Tibial nerve (tissue), 4 donors: ENCODE measurements around the gene ESYT2. TPM values are rescaled to one million over a fixed set of nuclear protein-coding genes. Genes with fewer than 3 reads are reported as not detected.
A peak's percentile ranks its signal among the peaks of the same experiment; 100 is the strongest.

Experiments
- DNase-seq, 2 donors: peaks; one replicate each; pipeline ENCODE4 v3.0.0-alpha.2; 2019; ENCODE audit warnings: low spot score in 2 of 2
- H3K27ac ChIP-seq, 4 donors: fragments of 200-600 bp; sonication (generic) in 3 of 4; one replicate each; pipeline ENCODE4 v1.5.1; 2017 to 2019; ENCODE audit warnings: mild to moderate bottlenecking in 1 of 4
- H3K27me3 ChIP-seq, 2 donors: fragments of 200-600 bp; sonication (generic) in 1 of 2; one replicate each; pipeline versions ENCODE4 v1.5.1 to v1.6.0; 2017 to 2019
- H3K36me3 ChIP-seq, 3 donors: fragments of 200-600 bp; sonication (generic); one replicate each; pipeline ENCODE4 v1.5.1; 2018 to 2019
- H3K4me1 ChIP-seq, 4 donors: fragments of 200-600 bp; sonication (generic) in 3 of 4; one replicate each; pipeline ENCODE4 v1.5.1; 2017 to 2019
- H3K4me3 ChIP-seq, 4 donors: fragments of 200-600 bp; sonication (generic) in 3 of 4; one replicate each; pipeline ENCODE4 v1.5.1; 2017 to 2019; ENCODE audit warnings: mild to moderate bottlenecking in 1 of 4, moderate library complexity in 1 of 4
- H3K9me3 ChIP-seq, 4 donors: fragments of 200-600 bp; sonication (generic) in 3 of 4; one replicate each; pipeline ENCODE4 v1.5.1; 2017 to 2019
- CTCF ChIP-seq, 5 experiments: fragments of 200-600 bp in 3 of 5; fragments of 450-650 bp in 2 of 5; sonication (generic) in 3 of 5; IDR thresholded peaks; one replicate each; pipeline ENCODE4 v1.5.1; 2016 to 2019; ENCODE audit warnings: antibody characterized with exemption in 5 of 5, mild to moderate bottlenecking in 3 of 5, moderate library complexity in 2 of 5
- EP300 ChIP-seq, 2 donors: sonication (generic); formaldehyde crosslinking; IDR thresholded peaks; one replicate each; pipeline ENCODE4 v1.6.1; 2017; ENCODE audit warnings: antibody characterized with exemption in 2 of 2, mild to moderate bottlenecking in 1 of 2
- POLR2A ChIP-seq, 2 donors: fragments of 450-650 bp; IDR thresholded peaks; one replicate each; pipeline ENCODE4 v1.6.1; 2017; ENCODE audit warnings: antibody characterized with exemption in 2 of 2, mild to moderate bottlenecking in 2 of 2, moderate library complexity in 2 of 2
- whole genome bisulfite sequencing, 2 donors: methylation state at CpG; one replicate each; pipeline ENCODE4 v1.1.5; 2018; 5-methylcytosine and 5-hydroxymethylcytosine counted together
- total RNA-seq, 4 donors: library from RNA; depleted of rRNA; stranded (reverse); fragments of >200 nt; gene quantifications; one replicate each; pipeline ENCODE4 v1.1.0, GENCODE V29; 2016

Gene ESYT2
- total RNA-seq, 4 donors from 2014 or later = 91.0 to 124 (median 114) TPM

GRCh38 chr7:158812684-158813083 lies 16.6 kb downstream of the ESYT2 start:
- Histone ChIP-seq H3K9me3 (no peaks in the 10 kb centered on the region), H3K4me1 (peaks cover 7 to 52% (median 42%) of the 10 kb centered on the region in 4 donors), H3K27ac (peak overlapping the region in 2 of 4 donors; percentile 47 to 87), H3K4me3 (no peak overlapping the region), H3K36me3 (peaks cover 0 to 15% (median 4%) of the 10 kb centered on the region in 3 donors), H3K27me3 (no peaks in the 10 kb centered on the region)
- TF ChIP-seq EP300 (IDR thresholded peaks at IDR 0.05) = no peak
- no peak for TF ChIP-seq CTCF (IDR thresholded peaks at IDR 0.05)
- no peak for TF ChIP-seq POLR2A (IDR thresholded peaks at IDR 0.05)
- WGBS, 2 donors = 89 to 93% methylated on average over 5 of the region's 5 CpGs
- DNase-seq = no peak

- H3K4me3 ChIP-seq = no peak overlapping the region
- peaks cover 0 to 15% (median 4%) of the 10 kb centered on the region in 3 donors for H3K36me3 ChIP-seq
- H3K9me3 ChIP-seq = no peaks in the 10 kb centered on the region
- TF ChIP-seq CTCF (IDR thresholded peaks at IDR 0.05) (no peak), POLR2A (IDR thresholded peaks at IDR 0.05) (no peak), EP300 (IDR thresholded peaks at IDR 0.05) (peak in 1 of 2 donors; percentile 34)
- WGBS, 2 donors = 56 to 70% methylated on average over 5 of the region's 5 CpGs
- peak in 1 of 2 donors; percentile 37 for DNase-seq
- H3K27me3 ChIP-seq = no peaks in the 10 kb centered on the region
- H3K27ac ChIP-seq = peak overlapping the region in 3 of 4 donors; percentile 47 to 87 (median 62)
- H3K4me1 ChIP-seq = peaks cover 7 to 44% (median 36%) of the 10 kb centered on the region in 4 donors
These were observed 17.4 kb downstream of the ESYT2 start for GRCh38 chr7:158811894-158812293.

- WGBS, 2 donors = 86 to 87% methylated on average over 8 of the region's 8 CpGs
- no peak overlapping the region for H3K4me3 ChIP-seq
- H3K27me3 ChIP-seq = no peaks in the 10 kb centered on the region
- no peaks in the 10 kb centered on the region for H3K9me3 ChIP-seq
- peaks cover 7 to 44% (median 33%) of the 10 kb centered on the region in 4 donors for H3K4me1 ChIP-seq
- TF ChIP-seq POLR2A (IDR thresholded peaks at IDR 0.05) = no peak
- TF ChIP-seq CTCF (IDR thresholded peaks at IDR 0.05) = no peak
- peak in 1 of 2 donors; percentile 47 for TF ChIP-seq EP300 (IDR thresholded peaks at IDR 0.05)
- H3K27ac ChIP-seq = peak overlapping the region in 3 of 4 donors; percentile 47 to 87 (median 62)
- peaks cover 0 to 15% (median 4%) of the 10 kb centered on the region in 3 donors for H3K36me3 ChIP-seq
- peak in 1 of 2 donors; percentile 54 for DNase-seq
These were observed 17.8 kb downstream of the ESYT2 start for GRCh38 chr7:158811461-158811860.

- 78 to 81% methylated on average over 5 of the region's 5 CpGs for WGBS, 2 donors
- Histone ChIP-seq H3K9me3 (no peaks in the 10 kb centered on the region), H3K36me3 (peaks cover 0 to 17% (median 4%) of the 10 kb centered on the region in 3 donors), H3K4me3 (no peak overlapping the region), H3K4me1 (peaks cover 6 to 44% (median 27%) of the 10 kb centered on the region in 4 donors), H3K27ac (peak overlapping the region in 1 of 4 donors; percentile 87), H3K27me3 (no peaks in the 10 kb centered on the region)
- no peak for DNase-seq
- TF ChIP-seq POLR2A (IDR thresholded peaks at IDR 0.05) (no peak), CTCF (IDR thresholded peaks at IDR 0.05) (no peak), EP300 (IDR thresholded peaks at IDR 0.05) (no peak)
These were observed 18.5 kb downstream of the ESYT2 start for GRCh38 chr7:158810846-158811245.

- Histone ChIP-seq H3K9me3 (no peaks in the 10 kb centered on the region), H3K27ac (no peak overlapping the region), H3K36me3 (peaks cover 0 to 19% (median 4%) of the 10 kb centered on the region in 3 donors), H3K27me3 (no peaks in the 10 kb centered on the region), H3K4me1 (peaks cover 0 to 33% (median 16%) of the 10 kb centered on the region in 4 donors), H3K4me3 (no peak overlapping the region)
- 77 to 81% methylated on average over 1 of the region's 1 CpG for WGBS, 2 donors
- TF ChIP-seq POLR2A (IDR thresholded peaks at IDR 0.05) = no peak
- TF ChIP-seq EP300 (IDR thresholded peaks at IDR 0.05) = no peak
- TF ChIP-seq CTCF (IDR thresholded peaks at IDR 0.05) = no peak
- DNase-seq = no peak
These were observed 19.7 kb downstream of the ESYT2 start for GRCh38 chr7:158809596-158809995.
